Mesothelial cell of epicardium (in vitro differentiated cells): ENCODE results near the gene NARS2. TPM values are rescaled to one million over a fixed set of nuclear protein-coding genes. Genes with fewer than 3 reads are reported as not detected.

Source experiments
- DNase-seq, 2 experiments: peaks; one replicate each; pipeline ENCODE4 v3.0.0; 2021; ENCODE audit warnings: low spot score in 2 of 2; ENCODE audit not compliant: unreplicated experiment in 2 of 2
- H3K27ac Mint-ChIP-seq: 2 replicates; pipeline ENCODE4 v1.8.0; 2021; ENCODE audit warnings: mixed read lengths
- H3K27me3 Mint-ChIP-seq: 2 replicates; pipeline ENCODE4 v1.8.0; 2021; ENCODE audit warnings: low read depth, mixed read lengths
- H3K36me3 Mint-ChIP-seq: 2 replicates; pipeline ENCODE4 v1.8.0; 2021; ENCODE audit warnings: mixed read lengths
- H3K4me1 Mint-ChIP-seq: 2 replicates; pipeline ENCODE4 v1.8.0; 2021; ENCODE audit warnings: mixed read lengths
- H3K4me3 Mint-ChIP-seq: 2 replicates; pipeline ENCODE4 v1.8.0; 2021; ENCODE audit warnings: mild to moderate bottlenecking, moderate library complexity, mixed read lengths
- H3K9me3 Mint-ChIP-seq: 2 replicates; pipeline ENCODE4 v1.8.0; 2021; ENCODE audit warnings: mixed read lengths
- total RNA-seq: library from RNA; stranded (reverse); gene quantifications from 3 replicates; pipeline ENCODE4 v1.2.1, GENCODE V29; 2021
- TF ChIP-seq, protein P1 (sequence below): fragments of 200-600 bp; sonication (generic); IDR thresholded peaks from one replicate; pipeline ENCODE4 v1.5.0; 2021; ENCODE audit warnings: antibody characterized with exemption; ENCODE audit not compliant: unreplicated experiment

Gene NARS2
- total RNA-seq, 1 donor from 2014 or later = 23.1 TPM

- TF ChIP-seq, protein P1, sequence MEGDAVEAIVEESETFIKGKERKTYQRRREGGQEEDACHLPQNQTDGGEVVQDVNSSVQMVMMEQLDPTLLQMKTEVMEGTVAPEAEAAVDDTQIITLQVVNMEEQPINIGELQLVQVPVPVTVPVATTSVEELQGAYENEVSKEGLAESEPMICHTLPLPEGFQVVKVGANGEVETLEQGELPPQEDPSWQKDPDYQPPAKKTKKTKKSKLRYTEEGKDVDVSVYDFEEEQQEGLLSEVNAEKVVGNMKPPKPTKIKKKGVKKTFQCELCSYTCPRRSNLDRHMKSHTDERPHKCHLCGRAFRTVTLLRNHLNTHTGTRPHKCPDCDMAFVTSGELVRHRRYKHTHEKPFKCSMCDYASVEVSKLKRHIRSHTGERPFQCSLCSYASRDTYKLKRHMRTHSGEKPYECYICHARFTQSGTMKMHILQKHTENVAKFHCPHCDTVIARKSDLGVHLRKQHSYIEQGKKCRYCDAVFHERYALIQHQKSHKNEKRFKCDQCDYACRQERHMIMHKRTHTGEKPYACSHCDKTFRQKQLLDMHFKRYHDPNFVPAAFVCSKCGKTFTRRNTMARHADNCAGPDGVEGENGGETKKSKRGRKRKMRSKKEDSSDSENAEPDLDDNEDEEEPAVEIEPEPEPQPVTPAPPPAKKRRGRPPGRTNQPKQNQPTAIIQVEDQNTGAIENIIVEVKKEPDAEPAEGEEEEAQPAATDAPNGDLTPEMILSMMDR = no peak
- H3K9me3 Mint-ChIP-seq = no peaks in the 10 kb centered on the region
- DNase-seq = no peak
- H3K36me3 Mint-ChIP-seq = peaks cover 3% of the 10 kb centered on the region
- peaks cover 55% of the 10 kb centered on the region for H3K4me1 Mint-ChIP-seq
- no peaks in the 10 kb centered on the region for H3K27me3 Mint-ChIP-seq
- no peak overlapping the region for H3K27ac Mint-ChIP-seq
- H3K4me3 Mint-ChIP-seq = no peak overlapping the region
Measured at GRCh38 chr11:78429209-78429608, 145.5 kb downstream of the NARS2 start.

DNA sequence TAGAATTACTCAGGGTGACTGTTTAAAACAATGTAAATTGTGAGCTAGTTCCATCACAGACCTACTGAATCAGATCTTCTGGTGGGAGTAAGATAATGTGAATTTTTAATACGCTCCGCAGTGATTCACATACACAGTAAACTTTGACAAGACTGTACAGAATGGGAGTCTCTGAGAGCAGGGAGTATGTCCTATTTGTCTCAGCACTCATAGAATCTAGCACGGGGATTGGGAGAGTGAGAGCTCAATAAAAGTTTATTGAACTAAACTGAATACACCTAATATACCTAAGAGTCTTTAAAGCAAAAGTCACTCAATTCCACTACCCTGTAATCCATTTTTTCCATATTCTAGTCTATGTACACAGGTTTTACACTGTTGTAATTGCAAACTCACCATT, 145.9 kb downstream of the NARS2 start:
- H3K27me3 Mint-ChIP-seq = no peaks in the 10 kb centered on the region
- H3K4me1 Mint-ChIP-seq = peaks cover 50% of the 10 kb centered on the region
- no peak overlapping the region for H3K4me3 Mint-ChIP-seq
- no peak for DNase-seq
- H3K27ac Mint-ChIP-seq = no peak overlapping the region
- H3K9me3 Mint-ChIP-seq = no peaks in the 10 kb centered on the region
- H3K36me3 Mint-ChIP-seq = peaks cover 3% of the 10 kb centered on the region
- TF ChIP-seq, protein P1 = no peak

DNA sequence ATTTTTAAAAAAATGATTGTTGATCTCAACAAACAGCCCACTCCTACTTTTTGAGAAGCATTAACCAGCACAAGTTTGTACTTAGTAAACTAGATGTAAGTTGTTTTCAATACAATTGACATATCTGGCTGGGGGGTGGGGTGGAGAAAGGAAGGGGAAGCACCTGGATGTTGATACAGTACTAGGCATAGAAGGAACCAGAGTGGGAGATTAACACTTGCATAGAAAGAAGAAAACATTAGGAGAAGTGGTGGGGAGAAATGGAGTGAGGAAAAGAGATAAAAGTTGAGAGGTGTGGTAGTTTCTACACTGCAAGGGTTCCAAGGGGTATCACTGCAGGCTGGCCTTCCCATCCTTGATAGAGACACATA, 146.4 kb downstream of the NARS2 start:
- Mint-ChIP-seq H3K27me3 (no peaks in the 10 kb centered on the region), H3K4me3 (no peak overlapping the region), H3K27ac (no peak overlapping the region), H3K9me3 (no peaks in the 10 kb centered on the region), H3K4me1 (peaks cover 47% of the 10 kb centered on the region), H3K36me3 (peaks cover 3% of the 10 kb centered on the region)
- TF ChIP-seq, protein P1 = no peak
- no peak for DNase-seq

DNA sequence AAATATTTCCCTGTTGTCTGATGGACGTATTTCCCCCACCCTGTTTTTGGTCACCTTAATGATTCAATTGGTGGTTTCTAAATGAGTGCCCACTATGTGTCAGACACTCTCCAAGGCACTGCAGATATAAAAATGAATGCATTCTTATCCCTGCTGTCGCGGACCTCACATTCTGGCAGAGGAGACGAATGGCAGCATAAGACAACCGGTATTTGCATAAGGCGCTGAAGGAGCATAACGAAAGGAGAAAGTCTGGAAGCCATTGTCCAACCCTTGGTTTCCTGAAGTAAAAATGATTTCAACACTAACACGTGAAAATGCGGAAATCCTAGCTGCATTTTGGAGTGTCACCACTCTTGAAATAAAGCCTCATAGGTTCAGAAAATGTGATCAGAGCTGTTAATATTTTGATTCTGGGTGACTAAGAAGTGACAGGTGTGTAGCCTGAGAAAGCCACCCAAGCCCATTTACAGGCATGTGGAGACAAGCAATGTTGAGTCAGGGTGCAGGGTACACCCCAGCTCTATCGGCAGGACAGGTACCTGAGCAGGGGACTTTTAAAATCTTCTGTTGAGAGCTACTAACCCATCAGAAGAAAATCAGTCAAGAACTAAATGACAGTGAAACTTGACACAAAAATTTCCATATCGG, 146.9 kb downstream of the NARS2 start:
- no peak overlapping the region for H3K4me3 Mint-ChIP-seq
- no peak for DNase-seq
- H3K36me3 Mint-ChIP-seq = peaks cover 3% of the 10 kb centered on the region
- H3K27me3 Mint-ChIP-seq = no peaks in the 10 kb centered on the region
- H3K27ac Mint-ChIP-seq = no peak overlapping the region
- TF ChIP-seq, protein P1 = no peak
- peaks cover 45% of the 10 kb centered on the region for H3K4me1 Mint-ChIP-seq
- H3K9me3 Mint-ChIP-seq = no peaks in the 10 kb centered on the region

DNA sequence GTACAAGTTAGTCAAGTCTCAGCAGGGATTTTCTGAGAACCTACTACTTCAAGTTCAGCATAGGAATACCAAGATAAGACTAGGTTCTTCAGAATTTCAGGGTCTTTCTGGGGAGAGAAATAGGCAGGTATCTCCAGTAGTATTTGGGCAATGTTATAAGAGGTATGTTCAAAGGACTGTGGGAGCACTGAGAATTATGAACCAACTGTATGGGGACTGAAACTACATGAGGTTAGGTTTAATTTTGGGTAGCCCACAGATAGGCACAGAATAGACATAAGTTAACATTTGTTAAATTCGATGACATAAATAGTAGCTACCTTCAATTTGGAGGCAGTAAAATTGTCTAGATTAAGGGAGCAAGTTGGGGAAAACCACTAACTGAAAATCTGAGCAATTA, 147.8 kb downstream of the NARS2 start:
- no peak for DNase-seq
- TF ChIP-seq, protein P1 = no peak
- Mint-ChIP-seq H3K4me1 (peaks cover 39% of the 10 kb centered on the region), H3K27me3 (no peaks in the 10 kb centered on the region), H3K27ac (no peak overlapping the region), H3K4me3 (no peak overlapping the region), H3K9me3 (no peaks in the 10 kb centered on the region), H3K36me3 (peaks cover 3% of the 10 kb centered on the region)
